Left forelimb (tissue), 1 donor: ENCODE measurements around the gene KRT76.
A peak's percentile ranks its signal among the peaks of the same experiment; 100 is the strongest.

Experiments used
- DNase-seq: peaks from one replicate; pipeline ENCODE4 v3.0.0-alpha.2; 2018; ENCODE audit warnings: low spot score

Gene KRT76

DNA sequence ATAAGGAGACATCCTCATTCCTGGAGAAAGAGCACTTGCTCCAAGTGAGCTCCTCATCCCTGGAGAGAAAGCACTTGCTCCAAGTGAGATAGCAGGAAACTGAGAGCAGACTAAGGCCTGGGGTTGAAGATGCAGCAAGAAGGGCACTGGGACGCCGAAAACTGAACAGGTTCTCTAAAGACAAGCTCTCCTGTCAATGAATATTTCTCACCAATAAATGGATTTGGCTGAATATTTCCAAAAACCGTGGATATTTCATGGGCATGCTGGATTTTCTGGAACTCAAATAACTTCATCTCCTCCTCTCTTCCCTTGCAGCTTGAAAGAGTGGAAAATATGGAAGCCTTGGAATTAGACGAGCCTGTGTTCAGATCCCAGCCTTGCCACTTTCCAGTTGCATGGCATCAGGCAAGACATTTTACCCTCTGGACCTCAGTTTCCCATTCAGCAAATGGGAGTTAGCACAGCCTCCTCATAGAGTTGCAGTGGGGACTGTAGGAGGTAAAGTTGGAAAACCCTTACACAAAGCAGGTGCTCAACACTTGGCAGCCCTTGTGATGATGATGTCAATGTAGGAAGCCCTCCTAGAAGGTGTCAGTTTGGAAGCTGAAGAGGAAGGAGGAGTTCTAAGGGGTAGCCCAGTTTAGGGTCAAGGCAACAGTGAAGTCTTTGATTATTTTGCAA lies 4.4 kb upstream of the KRT76 start:
- DNase-seq: no peak

DNA sequence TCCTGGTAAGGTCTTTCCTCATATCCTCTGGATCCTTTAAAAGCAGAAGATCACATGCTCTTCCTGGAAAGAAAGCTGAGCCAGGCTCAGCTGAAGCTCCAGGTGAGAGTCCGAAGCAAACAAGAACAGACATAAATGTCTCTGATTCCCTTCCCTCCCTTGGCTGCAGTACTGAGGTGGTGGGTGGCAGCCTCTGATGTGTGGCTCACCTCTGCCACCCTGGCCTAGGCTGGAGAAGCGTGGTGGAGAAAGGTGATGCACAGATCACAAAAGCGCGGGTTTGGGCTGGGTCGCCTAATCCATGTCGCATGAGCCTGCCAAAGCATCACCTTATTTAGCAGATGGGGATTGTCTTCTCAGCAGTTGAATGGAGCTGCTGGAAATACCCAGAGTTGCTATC lies 2.8 kb upstream of the KRT76 start:
- no peak for DNase-seq

DNA sequence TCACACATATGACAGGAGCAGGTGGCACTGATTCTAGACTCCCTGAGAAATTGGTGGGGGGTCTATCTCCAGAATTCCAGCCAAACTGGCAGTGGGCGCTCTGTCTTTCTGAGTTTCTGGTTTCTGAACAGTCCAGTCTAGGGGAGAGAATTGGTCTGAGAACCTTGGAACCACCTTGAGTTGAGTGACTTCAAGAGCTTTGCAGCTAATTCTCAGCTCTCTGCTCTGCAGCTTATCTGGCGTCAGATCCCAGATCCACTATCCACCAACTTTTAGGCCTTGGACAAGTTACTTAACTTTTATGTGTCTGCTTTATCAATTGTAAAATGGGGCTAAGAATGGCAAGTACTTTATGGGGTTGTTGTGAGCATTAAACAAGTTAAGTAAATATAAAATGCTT lies 1.7 kb upstream of the KRT76 start:
- no peak for DNase-seq

DNA sequence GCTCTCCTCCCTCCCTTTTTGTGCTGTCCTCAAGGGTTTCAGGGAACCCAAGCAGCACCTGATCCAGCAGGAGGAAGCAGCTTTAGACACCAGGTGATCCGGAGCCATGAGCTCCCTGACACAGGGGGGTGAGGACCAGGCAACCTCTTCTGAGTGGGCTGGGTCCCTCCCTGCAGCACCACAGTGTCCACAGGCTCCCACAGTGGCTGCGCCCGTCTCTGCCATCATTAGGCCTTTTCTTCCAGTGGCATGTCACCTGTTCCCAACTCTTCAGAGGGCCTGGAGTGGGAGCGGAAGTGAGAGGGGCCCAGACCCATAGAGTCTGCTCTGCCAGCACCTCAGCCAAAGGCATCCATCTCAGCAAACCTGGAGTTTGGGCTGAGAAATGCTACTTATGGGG lies 421 bp upstream of the KRT76 start:
- no peak for DNase-seq

DNA sequence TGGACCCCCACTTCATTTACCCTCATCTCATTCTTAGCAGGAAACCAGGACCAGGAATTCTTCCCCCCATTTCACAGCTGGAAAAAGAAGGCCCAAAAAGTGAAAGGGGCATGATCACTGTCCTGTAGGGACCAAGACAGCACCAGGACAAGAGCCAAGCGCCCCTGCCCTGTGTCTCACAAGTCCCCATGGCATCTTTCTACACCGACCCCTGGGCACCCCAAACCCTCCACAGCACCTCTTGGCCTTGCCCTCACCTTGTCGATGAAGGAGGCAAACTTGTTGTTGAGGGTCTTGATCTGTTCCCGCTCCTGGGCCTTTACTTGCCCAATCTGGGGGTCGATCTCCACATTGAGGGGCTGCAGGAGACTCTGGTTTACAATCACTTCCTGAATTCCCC lies 710 bp downstream of the KRT76 start:
- no peak for DNase-seq

DNA sequence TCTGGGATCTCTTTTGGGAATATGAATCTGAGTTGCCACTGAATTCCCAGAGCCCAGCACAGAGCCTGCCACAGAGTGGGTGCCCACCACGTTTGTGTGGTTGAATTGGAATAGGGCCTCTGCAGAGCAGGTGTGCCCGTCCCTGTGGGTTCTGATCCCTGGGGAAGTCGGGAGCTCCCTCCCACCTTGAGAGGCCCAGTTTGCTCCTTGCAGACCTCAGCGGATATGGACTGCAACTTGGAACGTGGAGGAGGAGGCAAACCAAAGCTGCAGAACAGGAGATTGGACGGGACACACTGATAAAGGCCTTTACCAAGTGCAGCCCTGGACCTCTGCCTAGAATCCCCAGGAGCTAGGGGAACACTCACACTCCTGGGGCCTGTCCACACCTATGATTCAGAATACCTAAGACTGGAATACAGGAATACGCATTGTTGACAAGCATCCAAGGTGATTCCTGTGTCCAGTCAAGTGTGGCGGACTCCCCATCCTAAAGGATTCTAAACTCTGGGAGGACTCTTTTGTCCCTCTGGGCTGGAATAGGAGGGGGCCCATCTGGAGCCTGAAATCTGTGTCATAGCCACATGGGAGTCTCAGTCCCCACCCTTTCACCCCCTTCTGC lies 2.4 kb downstream of the KRT76 start:
- no peak for DNase-seq

DNA sequence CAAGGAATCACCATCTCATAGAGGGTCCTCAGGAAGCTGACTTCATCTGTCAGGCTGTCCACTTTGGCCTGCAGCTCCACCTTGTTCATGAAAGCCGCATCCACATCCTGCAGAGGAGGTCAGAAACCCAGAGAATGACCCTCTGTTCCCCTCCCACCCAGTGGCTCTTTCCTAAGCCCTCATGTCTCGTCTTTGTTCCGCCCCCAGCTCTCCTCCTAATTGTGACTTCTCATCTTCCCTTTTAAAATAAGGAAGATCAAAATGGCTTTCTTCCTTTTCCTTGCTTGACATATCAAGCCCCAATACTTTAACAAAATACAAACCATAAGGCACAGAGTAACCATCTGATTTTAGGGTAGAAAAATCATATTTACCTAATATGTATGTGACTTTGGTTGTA lies 4.4 kb downstream of the KRT76 start:
- peak; percentile 3 for DNase-seq

DNA sequence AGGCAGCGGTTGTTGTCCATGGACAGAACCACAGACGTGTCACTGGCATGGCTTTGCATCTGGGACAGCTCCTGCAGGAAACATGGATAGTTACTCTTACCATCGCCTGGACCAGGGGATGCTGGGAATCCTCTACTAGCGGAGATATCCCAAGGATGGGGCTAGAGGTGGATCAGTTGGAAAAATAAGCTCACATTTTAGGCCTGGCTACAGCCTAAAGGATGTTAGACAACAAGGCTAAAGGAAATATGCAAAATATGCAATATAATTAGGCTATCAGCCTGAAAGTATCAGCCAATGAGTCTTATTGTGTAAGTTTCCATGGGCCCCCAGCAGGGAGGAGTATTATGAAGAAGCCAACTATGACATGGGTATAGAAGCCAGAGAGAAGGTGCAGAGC lies 5.0 kb downstream of the KRT76 start:
- no peak for DNase-seq

DNA sequence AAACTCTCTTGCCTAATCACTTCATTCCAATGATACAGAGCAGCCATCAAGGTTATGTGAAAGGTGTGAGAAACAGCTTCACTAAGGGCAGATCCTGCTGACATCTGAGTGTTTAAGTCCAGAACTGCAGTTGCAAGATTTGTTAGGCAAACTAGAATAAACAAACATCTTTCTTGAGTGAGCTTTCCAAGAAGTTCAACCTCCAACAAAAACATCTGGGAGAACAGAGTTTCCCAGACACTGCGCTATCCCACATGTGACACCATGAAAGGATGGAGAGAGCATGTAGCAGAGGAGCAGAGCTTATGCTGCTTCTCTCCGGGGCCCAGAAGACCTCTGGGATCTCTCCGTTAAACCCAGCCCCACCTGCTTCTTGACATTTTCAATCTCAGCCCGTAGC lies 5.6 kb downstream of the KRT76 start:
- DNase-seq: no peak

DNA sequence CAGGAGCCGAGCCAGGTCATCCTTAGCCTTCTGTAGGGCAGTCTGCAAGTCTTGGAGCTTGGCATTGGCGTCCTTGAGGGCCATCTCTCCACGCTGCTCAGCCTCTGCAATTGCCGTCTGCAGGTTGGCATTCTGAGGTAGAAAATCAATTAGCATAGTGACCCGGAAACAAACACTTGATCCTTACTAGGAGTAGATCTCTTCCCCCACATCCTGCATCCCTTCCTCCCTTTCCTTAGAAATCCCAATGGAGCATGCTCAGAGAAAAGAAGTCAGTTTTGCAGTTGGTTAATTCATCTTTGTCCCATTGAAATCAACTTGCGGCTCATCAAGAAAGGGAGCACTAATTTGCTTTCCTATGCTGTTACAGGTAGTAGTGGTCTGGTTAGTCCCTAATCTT lies 6.1 kb downstream of the KRT76 start:
- no peak for DNase-seq

DNA sequence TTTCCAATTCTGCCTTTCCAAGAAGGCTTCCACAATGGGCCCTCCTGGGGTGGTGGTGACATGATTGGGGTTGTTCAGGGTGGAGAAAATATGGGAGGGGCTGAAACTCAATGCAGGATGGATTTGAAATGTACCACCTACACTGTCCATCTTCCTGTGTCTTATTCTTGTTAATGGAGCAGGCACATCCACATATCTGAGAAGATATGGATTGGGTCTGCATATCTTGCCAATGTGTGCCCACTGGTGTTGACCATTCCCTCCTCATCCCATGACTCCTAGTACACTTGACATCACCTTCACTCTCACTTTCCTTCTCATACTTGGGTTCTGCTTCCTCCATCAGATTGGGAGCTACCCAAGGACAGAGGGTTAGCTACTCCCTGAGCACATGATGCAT lies 7.2 kb downstream of the KRT76 start:
- DNase-seq: no peak

DNA sequence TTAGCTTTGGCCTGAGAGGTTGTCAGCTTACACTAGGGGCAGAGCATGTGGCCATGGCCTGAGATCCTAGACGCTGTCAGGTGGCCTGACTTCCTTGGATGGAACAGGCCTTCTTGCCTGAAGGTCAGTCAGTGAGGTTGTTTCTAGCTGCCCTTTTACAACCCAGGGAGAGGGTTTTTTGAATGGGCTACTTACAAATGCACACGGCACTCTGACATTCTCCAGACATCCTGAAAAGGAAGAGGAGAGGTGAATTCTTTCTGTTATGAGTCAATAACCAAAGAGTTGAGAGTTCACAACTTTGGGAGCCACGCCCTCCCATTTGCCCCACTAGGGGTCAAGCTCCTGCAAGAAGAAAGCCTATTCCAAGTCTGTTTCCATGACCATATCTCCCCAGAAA lies 7.8 kb downstream of the KRT76 start:
- DNase-seq: no peak

DNA sequence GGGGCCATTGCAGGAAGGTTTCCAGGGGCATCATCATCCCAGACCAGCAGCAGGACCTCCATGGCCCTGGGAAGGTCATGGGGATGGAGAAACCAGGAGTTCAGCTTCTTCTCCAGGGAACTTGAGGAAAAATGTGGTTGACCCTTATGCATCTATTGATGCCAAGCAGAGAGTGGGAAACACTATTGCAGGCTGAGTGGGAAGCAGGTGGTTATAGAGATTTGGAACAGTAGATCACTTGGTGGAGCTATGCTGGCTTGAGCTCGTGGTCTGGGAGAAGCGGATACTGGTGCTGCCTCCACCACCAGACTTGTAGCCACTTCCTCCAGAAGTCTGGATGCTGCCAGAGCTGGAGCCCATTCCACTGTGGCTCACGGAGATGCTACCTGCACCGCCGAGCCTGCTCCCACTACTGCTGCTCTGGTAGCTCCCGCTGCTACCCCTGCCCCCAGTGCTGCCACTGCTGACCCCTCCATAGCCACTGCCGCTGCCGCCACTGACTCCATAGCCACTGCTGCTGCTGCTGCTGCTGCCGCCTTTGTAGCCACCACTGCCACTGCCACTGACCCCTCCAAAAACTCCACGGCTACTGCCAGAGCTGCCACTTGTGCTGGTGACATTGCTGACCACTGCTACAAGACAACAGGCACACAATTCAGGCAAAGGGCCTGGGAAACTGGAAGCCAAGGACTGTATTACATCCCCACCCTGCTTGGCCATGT lies 8.5 kb downstream of the KRT76 start:
- DNase-seq: peak; percentile 31

DNA sequence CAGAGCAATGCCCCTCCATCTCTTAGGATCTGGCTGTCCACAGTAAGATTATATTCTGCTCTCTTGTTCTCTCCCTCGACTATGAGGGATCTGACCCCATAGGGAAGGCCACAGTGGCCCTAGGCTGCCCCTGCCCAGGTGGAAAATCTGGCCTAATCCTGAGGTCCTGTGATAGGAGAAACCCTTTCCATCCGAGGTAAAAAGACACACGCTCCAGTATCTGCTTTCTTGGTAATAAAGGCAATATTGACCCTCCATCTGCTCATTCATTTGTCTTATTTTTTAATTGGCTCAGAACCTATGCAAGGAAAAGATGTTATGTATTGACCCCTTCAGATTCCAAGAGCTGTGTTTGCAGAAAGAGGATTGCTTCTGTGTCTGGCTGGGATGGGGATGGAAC lies 9.7 kb downstream of the KRT76 start:
- DNase-seq: no peak

DNA sequence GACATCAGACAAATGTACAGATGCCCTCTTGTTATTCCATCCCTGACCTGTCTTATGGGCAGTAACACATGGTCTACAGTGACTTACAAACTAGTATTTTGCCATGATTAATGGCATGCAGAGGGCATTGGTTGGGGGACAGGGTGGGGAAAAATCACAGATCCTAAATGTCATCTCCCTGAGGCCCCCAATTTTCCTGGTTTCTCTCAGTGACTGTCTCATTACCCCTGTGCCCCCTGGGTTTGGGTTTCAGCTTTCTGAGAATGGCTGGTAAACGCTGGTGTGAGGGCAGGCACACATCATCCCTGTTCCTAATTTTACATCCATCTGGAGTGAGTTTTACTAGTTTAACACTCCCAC lies 10.1 kb downstream of the KRT76 start:
- no peak for DNase-seq

DNA sequence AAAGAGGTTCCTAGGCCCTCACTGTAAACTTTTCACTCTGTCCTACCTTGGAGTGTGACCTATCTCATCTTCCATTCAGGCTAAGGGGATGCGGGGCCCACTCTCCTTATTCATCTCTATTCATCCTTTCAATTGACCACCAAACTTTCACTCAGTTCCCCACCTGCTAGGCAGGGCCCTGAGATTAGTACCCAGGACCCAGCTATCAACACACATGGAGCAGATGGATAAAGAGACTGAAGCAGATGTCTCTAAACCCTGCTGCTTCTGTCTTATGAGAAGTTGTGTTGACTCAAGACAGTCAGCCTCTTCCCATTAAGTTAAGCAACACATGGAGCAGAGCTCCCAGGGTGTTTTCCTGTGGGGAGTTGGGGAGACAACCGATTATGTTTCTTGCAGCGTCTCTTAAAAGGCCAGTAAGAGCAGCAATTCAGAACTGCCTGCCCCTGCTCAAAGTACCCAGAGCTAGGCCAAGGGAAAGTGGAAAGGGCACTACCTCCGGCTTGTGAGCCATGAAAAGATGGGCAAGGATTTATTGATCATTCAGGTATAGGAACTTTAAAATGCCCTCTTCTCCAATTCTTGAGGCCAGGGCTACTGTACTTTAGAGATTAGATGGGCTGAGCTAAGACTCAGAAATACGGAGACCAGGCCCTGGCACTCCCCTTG lies 10.7 kb downstream of the KRT76 start:
- no peak for DNase-seq

DNA sequence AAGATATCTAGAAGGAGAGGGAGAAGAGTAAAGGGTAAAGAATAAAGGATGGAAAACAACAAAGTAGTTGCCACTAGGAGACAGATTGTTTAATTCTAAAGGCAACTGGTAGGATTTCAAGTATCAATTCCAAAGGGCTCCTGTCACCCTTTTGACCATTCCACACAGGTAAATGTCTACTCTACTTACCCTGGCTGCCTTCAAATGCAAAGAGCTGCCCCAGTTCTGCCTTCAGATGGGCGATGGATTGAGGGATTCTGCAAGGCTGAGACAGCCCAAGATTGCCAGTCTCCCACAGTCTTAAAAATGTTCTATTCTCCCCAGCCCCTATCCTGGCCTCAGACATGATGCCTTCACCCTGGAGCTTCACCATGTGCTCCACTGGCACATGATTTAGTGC lies 11.4 kb downstream of the KRT76 start:
- DNase-seq: peak; percentile 12

DNA sequence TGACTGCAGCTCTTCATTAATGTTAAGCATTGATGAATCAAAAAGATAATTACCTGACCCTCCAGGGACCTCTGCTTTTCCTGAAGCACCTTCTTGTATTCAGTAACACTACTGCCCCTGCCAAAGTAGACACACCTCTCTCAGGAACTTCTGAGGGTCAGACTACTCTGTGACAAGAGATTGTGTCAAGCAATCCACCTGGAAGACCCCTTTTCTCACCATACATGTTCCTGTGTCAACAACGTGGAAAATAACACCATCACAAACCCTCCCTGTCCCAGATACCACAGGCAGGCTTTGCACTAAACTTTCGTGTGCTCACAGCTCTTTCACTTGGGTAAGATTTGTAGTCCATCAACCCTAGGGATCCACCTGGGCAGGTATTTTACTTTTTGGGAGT lies 13.2 kb downstream of the KRT76 start:
- no peak for DNase-seq

DNA sequence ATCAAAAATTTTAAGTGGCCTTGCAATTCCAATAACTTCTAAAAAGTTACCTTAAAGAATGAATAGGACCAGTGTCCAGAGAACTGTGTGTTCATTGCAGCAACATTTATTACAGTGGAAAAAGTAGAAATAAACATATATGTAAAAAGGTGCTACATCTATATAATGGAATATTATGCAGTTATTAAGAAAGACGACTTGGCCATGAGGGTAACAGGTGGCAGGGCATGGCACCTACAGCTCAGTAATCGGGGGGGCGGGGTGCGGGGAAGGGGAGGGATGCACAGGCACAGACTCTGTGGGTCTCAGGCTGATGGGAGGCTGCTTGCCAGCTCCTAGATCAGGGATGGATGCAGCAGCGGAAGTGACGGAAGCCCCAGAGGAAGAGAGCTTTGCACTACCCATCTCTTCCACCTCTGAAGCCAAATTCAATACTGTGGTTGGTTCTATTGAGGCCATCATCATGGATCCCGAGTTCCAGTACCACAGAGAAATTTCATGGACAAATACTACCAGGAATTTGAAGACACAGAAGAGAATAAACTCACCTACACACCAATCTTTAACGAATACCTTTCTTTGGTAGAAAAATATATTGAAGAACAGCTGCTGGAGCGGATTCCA lies 14.0 kb downstream of the KRT76 start:
- peak; percentile 41 for DNase-seq

DNA sequence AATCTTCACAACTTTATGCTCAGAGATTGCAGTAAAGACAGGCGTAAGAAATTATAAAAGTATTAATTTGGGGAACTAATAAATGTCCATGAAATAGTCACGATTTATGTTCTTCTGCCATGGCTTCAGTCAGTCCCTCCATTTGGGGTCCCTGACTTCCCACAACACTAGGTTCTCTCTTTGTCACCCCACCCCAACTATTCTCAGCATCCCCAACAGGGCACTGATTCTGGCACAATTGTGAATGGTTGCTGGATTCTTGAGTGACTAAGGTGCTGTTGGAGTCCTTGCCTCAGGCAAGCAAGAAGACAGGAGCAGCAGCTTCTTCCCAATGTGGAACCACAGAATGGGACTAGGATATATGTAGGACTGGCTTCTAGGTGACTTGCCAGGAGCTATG lies 15.3 kb downstream of the KRT76 start:
- no peak for DNase-seq

DNA sequence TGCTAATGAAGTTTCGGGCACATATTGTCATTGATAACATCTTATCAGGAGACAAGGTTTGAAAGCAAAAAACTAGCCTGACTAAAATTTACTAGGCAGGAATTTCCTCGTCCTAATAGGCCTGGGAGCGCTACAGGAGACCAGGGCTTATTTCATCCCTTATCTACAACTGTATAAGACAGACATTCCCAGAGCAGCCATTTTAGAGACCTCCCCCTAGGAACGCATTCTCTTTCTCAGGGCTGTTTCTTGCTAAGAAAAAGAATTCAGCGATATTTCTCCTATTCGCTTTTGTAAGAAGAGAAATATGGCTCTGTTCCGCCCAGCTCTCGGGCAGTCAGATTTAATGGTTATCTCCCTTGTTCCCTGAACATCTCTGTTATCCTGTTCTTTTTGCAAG lies 15.9 kb downstream of the KRT76 start:
- DNase-seq: peak; percentile 4

DNA sequence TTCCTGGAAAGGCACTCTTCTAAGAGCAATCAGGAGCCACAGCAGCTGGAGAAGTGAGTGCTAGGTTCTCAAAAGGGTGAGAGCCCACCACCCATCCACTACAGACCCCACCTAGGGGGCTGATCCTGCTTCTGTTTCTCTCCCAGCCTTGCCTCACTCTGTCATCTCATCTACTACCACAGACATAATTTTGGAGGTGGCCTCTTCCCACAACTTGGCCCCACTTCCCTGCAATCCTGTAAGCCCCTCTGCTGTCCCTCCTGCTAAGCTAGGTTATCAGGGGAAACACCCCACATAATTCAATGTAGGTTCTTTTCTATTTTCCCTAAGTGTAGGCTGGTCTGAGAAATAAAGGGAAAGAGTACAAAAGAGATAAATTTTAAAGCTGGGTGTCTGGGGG lies 16.5 kb downstream of the KRT76 start:
- no peak for DNase-seq

DNA sequence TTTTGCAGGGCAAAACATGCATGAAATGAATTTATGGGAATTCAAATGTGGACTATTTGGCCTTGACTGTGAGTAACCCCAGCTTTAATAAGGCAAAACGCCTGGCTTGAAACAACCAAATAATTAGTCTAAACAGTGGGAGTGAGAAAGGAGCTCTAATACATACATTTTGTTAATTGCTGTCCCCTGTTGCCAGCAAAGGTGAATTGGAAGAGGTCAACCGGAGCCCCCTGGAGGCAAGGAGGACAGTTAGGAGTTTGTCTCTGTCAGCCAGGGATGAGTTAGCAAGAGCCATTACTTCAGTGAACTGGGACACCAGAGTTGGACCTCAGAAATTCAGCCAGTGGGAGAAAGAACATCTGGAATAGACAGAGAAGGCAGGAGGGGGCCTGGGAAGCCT lies 17.4 kb downstream of the KRT76 start:
- DNase-seq: peak; percentile 14
